ENCODE results near the gene TSTD2.

DNA sequence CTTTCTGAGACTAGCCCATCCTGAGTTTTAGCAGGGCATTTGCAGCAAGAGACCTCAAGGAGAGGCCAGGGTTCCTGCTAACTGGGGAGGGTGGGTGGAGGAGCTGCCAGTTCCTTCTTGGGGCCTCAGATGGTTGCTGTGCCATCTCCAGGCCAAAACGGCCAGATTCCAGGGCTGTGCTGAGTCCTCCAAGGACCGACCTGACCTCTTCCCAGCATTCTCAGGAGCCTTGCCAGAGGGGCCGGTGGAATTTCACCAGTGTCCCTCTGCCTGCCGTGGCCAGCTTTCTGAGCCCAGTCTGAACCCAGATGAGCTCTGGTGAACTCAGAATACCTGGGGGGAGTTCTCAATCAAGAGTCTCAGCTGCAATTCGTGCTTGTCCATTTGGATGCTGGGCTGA is 54.3 kb downstream of the TSTD2 start:
- TF ChIP-seq, protein P1, sequence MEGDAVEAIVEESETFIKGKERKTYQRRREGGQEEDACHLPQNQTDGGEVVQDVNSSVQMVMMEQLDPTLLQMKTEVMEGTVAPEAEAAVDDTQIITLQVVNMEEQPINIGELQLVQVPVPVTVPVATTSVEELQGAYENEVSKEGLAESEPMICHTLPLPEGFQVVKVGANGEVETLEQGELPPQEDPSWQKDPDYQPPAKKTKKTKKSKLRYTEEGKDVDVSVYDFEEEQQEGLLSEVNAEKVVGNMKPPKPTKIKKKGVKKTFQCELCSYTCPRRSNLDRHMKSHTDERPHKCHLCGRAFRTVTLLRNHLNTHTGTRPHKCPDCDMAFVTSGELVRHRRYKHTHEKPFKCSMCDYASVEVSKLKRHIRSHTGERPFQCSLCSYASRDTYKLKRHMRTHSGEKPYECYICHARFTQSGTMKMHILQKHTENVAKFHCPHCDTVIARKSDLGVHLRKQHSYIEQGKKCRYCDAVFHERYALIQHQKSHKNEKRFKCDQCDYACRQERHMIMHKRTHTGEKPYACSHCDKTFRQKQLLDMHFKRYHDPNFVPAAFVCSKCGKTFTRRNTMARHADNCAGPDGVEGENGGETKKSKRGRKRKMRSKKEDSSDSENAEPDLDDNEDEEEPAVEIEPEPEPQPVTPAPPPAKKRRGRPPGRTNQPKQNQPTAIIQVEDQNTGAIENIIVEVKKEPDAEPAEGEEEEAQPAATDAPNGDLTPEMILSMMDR (conservative IDR thresholded peaks at IDR 0.05 in 1 of 2, IDR thresholded peaks at IDR 0.05 in 1 of 2; ENCODE audit: extremely low read depth in 1 of 2, insufficient read depth in 1 of 2, low read depth in 1 of 2, low read length in 2 of 2) = no peak
- no peak for TF ChIP-seq EZH2 (IDR thresholded peaks at IDR 0.05; ENCODE audit: borderline replicate concordance, low read length)

All from mammary epithelial cell (primary cell).